Esophagus muscularis mucosa (tissue), 4 donors: ENCODE data around the gene ABCC5.

Source experiments
- EP300 ChIP-seq: sonication (generic); formaldehyde crosslinking; IDR thresholded peaks from one replicate; pipeline ENCODE4 v1.6.1; 2017; ENCODE audit warnings: antibody characterized with exemption
- POLR2A ChIP-seq: fragments of 450-650 bp; IDR thresholded peaks from one replicate; pipeline ENCODE4 v1.6.1; 2017; ENCODE audit warnings: antibody characterized with exemption, moderate library complexity, mild to moderate bottlenecking, low read depth
- POLR2AphosphoS5 ChIP-seq, 2 donors: sonication (generic); formaldehyde crosslinking; IDR thresholded peaks; one replicate each; pipeline ENCODE4 v1.6.1; 2017; ENCODE audit warnings: antibody characterized with exemption in 2 of 2
- TF ChIP-seq, protein P1 (sequence below), 3 experiments: fragments of 200-600 bp in 2 of 3; fragments of 450-650 bp in 1 of 3; sonication (generic) in 2 of 3; IDR thresholded peaks; one replicate each; pipeline ENCODE4 v1.5.1; 2017 to 2019; ENCODE audit warnings: antibody characterized with exemption in 3 of 3, mild to moderate bottlenecking in 2 of 3, moderate library complexity in 1 of 3

DNA sequence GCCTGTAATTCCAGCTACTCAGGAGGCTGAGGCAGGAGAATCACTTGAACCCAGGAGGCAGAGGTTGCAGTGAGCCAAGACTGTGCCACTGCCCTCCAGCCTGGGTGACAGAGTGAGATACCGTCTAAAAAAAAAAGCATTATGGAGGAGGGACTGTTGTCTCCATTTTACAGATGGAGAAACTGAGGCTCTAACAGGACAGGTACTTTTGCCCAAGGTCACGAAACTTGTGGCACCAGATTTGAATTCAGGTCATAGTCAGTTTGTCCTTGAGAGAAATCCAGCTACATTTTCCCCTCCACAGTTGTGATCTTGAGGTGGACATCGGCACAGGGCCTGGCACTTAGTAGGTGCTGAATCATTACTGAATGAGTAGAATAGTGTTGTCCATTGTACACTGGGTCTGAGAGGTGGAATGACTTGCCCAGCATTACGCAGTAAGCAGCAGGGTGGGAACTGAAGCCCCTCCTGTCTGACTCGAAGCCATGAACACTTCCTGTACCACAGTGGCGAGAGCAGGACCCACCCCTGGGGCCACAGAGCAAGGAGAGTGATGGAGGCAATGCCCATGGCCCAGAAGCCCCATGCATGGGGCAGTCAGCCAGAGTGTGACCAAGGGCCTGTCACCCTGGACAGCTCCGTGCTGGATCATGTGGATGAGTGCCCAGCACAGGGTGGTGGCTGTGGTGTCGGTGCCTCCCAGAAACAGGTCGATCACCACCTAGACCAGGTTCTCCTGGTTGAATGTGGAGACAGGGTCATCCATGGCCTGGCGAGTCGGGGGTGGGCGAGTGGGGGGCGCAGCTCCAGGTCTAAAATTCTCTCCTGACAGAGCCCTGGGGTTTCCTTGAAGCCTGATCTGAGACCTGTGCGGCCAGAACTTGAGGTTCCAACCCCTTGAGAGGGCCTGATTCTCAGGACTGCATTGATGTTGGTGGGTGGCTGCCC lies 112.6 kb downstream of the ABCC5 start:
- no peak for TF ChIP-seq POLR2AphosphoS5 (IDR thresholded peaks at IDR 0.05)
- TF ChIP-seq, protein P1, sequence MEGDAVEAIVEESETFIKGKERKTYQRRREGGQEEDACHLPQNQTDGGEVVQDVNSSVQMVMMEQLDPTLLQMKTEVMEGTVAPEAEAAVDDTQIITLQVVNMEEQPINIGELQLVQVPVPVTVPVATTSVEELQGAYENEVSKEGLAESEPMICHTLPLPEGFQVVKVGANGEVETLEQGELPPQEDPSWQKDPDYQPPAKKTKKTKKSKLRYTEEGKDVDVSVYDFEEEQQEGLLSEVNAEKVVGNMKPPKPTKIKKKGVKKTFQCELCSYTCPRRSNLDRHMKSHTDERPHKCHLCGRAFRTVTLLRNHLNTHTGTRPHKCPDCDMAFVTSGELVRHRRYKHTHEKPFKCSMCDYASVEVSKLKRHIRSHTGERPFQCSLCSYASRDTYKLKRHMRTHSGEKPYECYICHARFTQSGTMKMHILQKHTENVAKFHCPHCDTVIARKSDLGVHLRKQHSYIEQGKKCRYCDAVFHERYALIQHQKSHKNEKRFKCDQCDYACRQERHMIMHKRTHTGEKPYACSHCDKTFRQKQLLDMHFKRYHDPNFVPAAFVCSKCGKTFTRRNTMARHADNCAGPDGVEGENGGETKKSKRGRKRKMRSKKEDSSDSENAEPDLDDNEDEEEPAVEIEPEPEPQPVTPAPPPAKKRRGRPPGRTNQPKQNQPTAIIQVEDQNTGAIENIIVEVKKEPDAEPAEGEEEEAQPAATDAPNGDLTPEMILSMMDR (IDR thresholded peaks at IDR 0.05) = no peak
- TF ChIP-seq POLR2A = no peak
- TF ChIP-seq EP300 = no peak
